Parathyroid adenoma (tissue), 2 donors: Measurements from ENCODE around the gene GHITM.

ENCODE experiments used
- H2AFZ ChIP-seq: fragments of 300-600 bp; sonication (generic); one replicate; pipeline ENCODE4 v1.7.0; 2017; ENCODE audit warnings: antibody characterized with exemption, mild to moderate bottlenecking
- H3K27ac ChIP-seq: fragments of 300-600 bp; sonication (generic); one replicate; pipeline ENCODE4 v1.7.0; 2017
- H3K27me3 ChIP-seq: fragments of 300-600 bp; sonication (generic); one replicate; pipeline ENCODE4 v1.7.0; 2017; ENCODE audit warnings: low read length; ENCODE audit not compliant: control insufficient read depth, insufficient read depth
- H3K36me3 ChIP-seq: fragments of 300-600 bp; sonication (generic); one replicate; pipeline ENCODE4 v1.7.0; 2017; ENCODE audit warnings: low read length; ENCODE audit not compliant: control insufficient read depth, insufficient read depth
- H3K4me1 ChIP-seq: fragments of 300-600 bp; sonication (generic); one replicate; pipeline ENCODE4 v1.7.0; 2017; ENCODE audit warnings: control low read depth
- H3K4me2 ChIP-seq: fragments of 300-600 bp; sonication (generic); one replicate; pipeline ENCODE4 v1.7.0; 2017; ENCODE audit warnings: low read length
- H3K4me3 ChIP-seq: fragments of 300-600 bp; sonication (generic); one replicate; pipeline ENCODE4 v1.7.0; 2017; ENCODE audit warnings: low read depth, low read length
- H3K79me2 ChIP-seq: fragments of 300-600 bp; sonication (generic); one replicate; pipeline ENCODE4 v1.7.0; 2017; ENCODE audit warnings: control low read depth
- H3K9ac ChIP-seq: fragments of 300-600 bp; sonication (generic); one replicate; pipeline ENCODE4 v1.7.0; 2017; ENCODE audit warnings: mild to moderate bottlenecking
- H3K9me3 ChIP-seq: fragments of 300-600 bp; sonication (generic); one replicate; pipeline ENCODE4 v1.7.0; 2017; ENCODE audit warnings: low read length; ENCODE audit not compliant: control insufficient read depth
- CTCF ChIP-seq: fragments of 300-600 bp; sonication (generic); IDR thresholded peaks from one replicate; pipeline ENCODE4 v1.7.0; 2017; ENCODE audit warnings: antibody characterized with exemption, mild to moderate bottlenecking
- donor health status: primary hyperparathyroidism.

The GHITM gene

GRCh38 chr10:84139126-84140035, at the start of gene GHITM:
Gene GHITM (plus strand): TSS chr10:84139509. CDS start chr10:84141501, 1,992 bp downstream.
- no peaks in the 10 kb centered on the region for H3K36me3 ChIP-seq
- peak within 1 kb of the TSS; percentile 86 for H2AFZ ChIP-seq
- H3K27me3 ChIP-seq = no peaks in the 10 kb centered on the region
- peak within 1 kb of the TSS; percentile 98 for H3K4me2 ChIP-seq
- H3K4me1 ChIP-seq = peaks cover 3% of the 10 kb centered on the region
- no peaks in the 10 kb centered on the region for H3K9me3 ChIP-seq
- peak; percentile 43 for TF ChIP-seq CTCF
- peak within 1 kb of the TSS; percentile 95 for H3K9ac ChIP-seq
- peak within 1 kb of the TSS; percentile 88 for H3K27ac ChIP-seq
- peak within 1 kb of the TSS; percentile 100 for H3K4me3 ChIP-seq
- H3K79me2 ChIP-seq = peaks cover 17% of the 10 kb centered on the region

GRCh38 chr10:84095811-84096497, 43.4 kb upstream of the GHITM start:
- no peak for TF ChIP-seq CTCF

GRCh38 chr10:84097787-84098353, 41.4 kb upstream of the GHITM start:
- Histone ChIP-seq H3K9ac (no peak overlapping the region), H3K36me3 (no peaks in the 10 kb centered on the region), H3K4me1 (no peaks in the 10 kb centered on the region), H3K27me3 (no peaks in the 10 kb centered on the region), H2AFZ (no peak overlapping the region), H3K4me2 (no peak overlapping the region), H3K27ac (no peak overlapping the region), H3K79me2 (no peaks in the 10 kb centered on the region), H3K9me3 (no peaks in the 10 kb centered on the region), H3K4me3 (no peak overlapping the region)
- TF ChIP-seq CTCF = no peak

More at GRCh38 chr10:84095811-84096497, 43.4 kb upstream of the GHITM start:
- H3K4me2 ChIP-seq = peak overlapping the region; percentile 18
- no peaks in the 10 kb centered on the region for H3K4me1 ChIP-seq
- no peaks in the 10 kb centered on the region for H3K27me3 ChIP-seq
- H2AFZ ChIP-seq = no peak overlapping the region
- H3K9ac ChIP-seq = no peak overlapping the region
- H3K79me2 ChIP-seq = no peaks in the 10 kb centered on the region
- H3K4me3 ChIP-seq = no peak overlapping the region
- H3K36me3 ChIP-seq = no peaks in the 10 kb centered on the region
- no peaks in the 10 kb centered on the region for H3K9me3 ChIP-seq
- no peak overlapping the region for H3K27ac ChIP-seq

- Histone ChIP-seq H2AFZ (no peak overlapping the region), H3K9ac (no peak overlapping the region), H3K27ac (no peak overlapping the region), H3K27me3 (no peaks in the 10 kb centered on the region), H3K4me1 (no peaks in the 10 kb centered on the region), H3K4me3 (no peak overlapping the region), H3K79me2 (no peaks in the 10 kb centered on the region), H3K9me3 (no peaks in the 10 kb centered on the region), H3K4me2 (no peak overlapping the region), H3K36me3 (no peaks in the 10 kb centered on the region)
- no peak for TF ChIP-seq CTCF
These were observed 40.6 kb upstream of the GHITM start for GRCh38 chr10:84098667-84099066.
